Left renal pelvis (tissue), 4 donors: ENCODE results near the gene MLLT3. TPM values are rescaled to one million over a fixed set of nuclear protein-coding genes. Genes with fewer than 3 reads are reported as not detected.

Experiments
- DNase-seq, 4 donors: peaks; one replicate each; pipeline ENCODE4 v3.0.0-alpha.2; 2013; ENCODE audit warnings: low read depth in 4 of 4, low spot score in 3 of 4
- polyA plus RNA-seq, 4 donors: library from polyadenylated mRNA; unstranded; fragments of 120-200 nt; gene quantifications; one replicate each; pipeline ENCODE4 v1.2.1, GENCODE V29; 2013; ENCODE audit not compliant: insufficient read length in 4 of 4

Gene MLLT3
- polyA plus RNA-seq, 4 donors: 27.1 to 52.9 (median 38.8) TPM

DNA sequence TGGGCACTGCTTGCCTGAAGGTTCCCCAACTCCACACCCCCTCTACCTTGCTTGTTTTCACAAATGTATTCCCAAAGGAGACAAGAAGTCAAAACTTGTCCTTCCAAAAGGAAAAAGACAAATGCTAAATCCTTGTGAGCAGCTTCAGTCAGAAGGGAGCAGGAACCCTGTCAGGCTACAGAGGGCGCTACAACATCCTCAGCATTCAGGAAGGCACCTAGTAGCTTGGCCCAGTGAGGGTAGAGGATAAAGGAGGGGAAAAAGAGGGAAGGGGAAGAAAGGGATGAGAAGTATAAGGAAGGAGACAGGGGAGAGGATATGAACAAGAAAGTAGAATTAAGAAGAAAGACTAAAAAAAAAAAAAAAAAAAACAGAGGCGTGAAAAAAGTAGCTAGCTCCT lies 97.5 kb downstream of the MLLT3 start:
- DNase-seq: no peak

- no peak for DNase-seq
Measured at GRCh38 chr9:20518737-20519136, 103.6 kb downstream of the MLLT3 start.

DNA sequence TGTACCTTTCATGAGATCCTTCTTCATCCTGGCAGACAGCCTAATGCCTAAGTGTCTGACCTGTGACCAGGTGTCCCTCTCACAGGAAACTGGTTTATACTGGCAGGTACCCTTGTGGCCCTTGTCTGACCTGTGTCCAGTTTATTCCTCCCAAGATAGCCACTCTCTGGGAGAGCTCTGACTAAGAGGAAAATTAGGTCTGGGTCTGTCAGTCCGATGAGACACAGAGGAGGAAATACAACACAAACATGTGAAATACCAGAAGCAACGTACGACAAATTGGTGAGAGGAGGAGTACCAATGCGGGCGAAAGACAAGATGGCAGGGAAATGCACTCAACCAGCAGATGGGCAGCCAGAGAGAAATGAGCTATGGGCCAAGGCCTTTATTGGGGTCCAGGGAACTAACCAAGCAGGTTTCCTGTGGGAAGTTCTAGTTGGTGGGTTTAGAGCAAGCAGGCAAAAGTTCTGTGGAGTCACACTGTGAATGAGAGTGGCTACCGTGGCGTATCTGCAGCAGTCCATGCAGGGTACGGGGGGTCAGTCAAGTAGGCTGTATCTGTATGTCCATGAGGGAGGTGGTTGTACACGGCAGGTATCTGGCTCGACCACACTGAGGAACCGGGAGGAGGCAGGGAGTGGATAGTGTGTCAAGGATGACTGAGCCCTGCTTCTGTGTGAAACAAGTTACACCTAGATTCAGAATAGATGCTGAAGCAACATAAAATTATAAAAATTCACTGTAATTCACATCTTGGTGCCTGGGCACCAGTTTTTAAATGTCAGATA lies 109.0 kb downstream of the MLLT3 start:
- no peak for DNase-seq

GRCh38 chr9:20512636-20513035 lies 109.7 kb downstream of the MLLT3 start:
- DNase-seq: no peak

GRCh38 chr9:20512106-20512505 lies 110.2 kb downstream of the MLLT3 start:
- DNase-seq: no peak

DNA sequence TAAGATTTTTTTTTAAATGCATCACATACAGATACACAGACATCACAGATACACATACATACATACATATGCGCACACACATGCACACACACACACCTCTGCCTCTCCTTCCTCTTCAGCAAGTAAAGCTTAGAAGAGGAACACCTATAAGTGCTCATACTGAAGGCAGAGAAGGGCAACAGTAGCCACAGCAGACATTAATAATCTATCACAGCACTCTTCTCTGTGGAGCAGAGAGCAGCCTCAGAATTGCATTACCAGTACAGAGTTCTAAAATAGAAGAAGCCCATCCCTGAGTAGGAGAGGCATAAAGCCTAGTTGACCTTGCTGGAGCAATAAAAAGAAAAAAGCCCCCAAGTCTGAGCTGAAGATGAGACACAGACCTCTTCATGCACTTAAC lies 110.6 kb downstream of the MLLT3 start:
- DNase-seq: no peak

GRCh38 chr9:20509466-20509865 lies 112.8 kb downstream of the MLLT3 start:
- no peak for DNase-seq

GRCh38 chr9:20508242-20508641 lies 114.1 kb downstream of the MLLT3 start:
- DNase-seq: no peak

DNA sequence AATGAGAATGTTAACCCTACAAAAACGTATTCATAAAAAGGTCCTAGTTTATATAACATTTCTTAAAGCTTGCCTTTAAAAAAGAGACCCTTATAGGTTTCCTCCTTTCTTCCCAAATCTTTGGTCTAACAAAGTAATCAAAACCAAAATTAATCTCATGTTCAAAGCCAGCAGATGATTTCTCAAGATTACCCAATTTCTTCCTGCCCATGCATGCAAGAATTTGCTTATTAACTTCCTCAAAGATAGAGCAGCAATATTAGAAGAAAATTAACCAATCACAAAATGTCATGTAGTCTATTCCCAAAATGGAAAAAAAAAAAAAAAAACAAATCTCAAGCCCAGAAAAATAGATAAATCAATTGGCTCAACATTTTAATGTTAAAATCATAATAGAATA lies 114.9 kb downstream of the MLLT3 start:
- no peak for DNase-seq

GRCh38 chr9:20506099-20506900 lies 116.0 kb downstream of the MLLT3 start:
- no peak for DNase-seq

- DNase-seq: no peak
Measured at GRCh38 chr9:20505574-20505973, 116.7 kb downstream of the MLLT3 start.

DNA sequence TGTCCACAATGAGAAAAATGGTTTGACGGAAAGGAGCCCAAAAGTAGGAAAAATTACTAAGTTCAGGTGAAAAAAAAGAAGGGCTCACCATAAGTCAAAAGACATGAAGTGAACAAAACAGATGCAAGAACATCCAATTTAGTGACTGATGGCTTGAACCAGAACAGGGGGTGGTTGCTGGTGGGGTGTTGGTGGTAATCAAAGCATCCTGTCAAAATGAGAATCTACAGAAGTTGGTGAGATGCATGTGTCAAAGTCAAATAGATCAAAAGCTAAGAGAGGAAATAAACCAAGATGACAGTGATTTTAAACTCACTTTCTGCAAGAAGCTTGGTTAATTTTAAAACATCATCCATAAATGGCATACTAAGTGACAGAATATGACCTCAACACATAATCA lies 117.4 kb downstream of the MLLT3 start:
- no peak for DNase-seq

GRCh38 chr9:20500101-20500500 lies 122.2 kb downstream of the MLLT3 start:
- no peak for DNase-seq

- DNase-seq: no peak
Measured at GRCh38 chr9:20499013-20499412, 123.3 kb downstream of the MLLT3 start.

- no peak for DNase-seq
Measured at GRCh38 chr9:20496328-20496727, 126.0 kb downstream of the MLLT3 start.

GRCh38 chr9:20495098-20495497 lies 127.2 kb downstream of the MLLT3 start:
- no peak for DNase-seq

- DNase-seq: no peak
Measured at GRCh38 chr9:20494035-20494434, 128.3 kb downstream of the MLLT3 start.

DNA sequence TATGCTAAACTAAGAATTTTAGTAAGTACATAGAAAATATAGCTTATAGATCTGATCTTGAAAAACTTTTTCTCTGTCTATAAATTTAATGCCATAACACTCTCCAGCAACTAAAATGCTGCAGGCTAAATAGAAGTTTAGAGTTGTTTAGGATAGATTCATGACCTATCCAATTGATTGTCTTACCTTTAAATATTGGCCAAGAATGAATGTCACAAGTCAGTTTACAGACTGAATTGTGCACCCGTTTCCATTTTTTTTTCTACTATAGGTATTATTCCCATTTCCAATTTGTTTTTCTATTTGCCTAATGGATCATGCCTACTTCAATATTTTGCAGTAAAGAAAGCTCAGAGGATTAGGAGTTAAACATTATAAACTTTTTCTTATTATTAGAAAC lies 129.5 kb downstream of the MLLT3 start:
- DNase-seq: no peak

DNA sequence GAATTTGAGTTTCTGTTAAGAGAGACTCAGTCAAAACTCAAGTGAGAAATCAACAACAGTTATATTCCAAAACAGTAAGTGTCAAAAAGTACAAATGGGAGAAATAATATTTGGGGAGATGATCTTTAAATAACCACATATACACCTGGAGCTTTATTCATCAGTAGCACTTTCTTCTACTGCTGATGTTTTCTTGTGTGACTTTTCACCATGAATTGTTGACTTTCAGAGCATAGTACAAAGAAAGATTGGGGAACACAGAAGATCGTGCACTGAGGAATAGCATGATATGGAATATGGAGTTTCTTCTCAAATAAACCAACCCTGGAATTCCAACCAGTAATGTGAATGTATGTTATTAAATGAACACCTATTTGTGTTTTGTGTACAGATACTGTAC lies 130.7 kb downstream of the MLLT3 start:
- no peak for DNase-seq

- DNase-seq: no peak
Measured at GRCh38 chr9:20490246-20490834, 132.0 kb downstream of the MLLT3 start.

GRCh38 chr9:20488691-20489090 lies 133.6 kb downstream of the MLLT3 start:
- DNase-seq: no peak

GRCh38 chr9:20486552-20486951 lies 135.7 kb downstream of the MLLT3 start:
- no peak for DNase-seq
